HG03439 (cell line): ENCODE data around the gene TMEM150C.
"Not testable (repeated sequence)": the region's sequence is repeated elsewhere in the genome, so short reads cannot be mapped to it uniquely, and the experiment has no call there.

Experiments
- ATAC-seq: cut with Tn5 transposase; IDR thresholded peaks from one replicate; pipeline ENCODE4 v1.9.1; 2021; ENCODE audit warnings: mild to moderate bottlenecking, moderate library complexity; ENCODE audit not compliant: unreplicated experiment

Gene TMEM150C

DNA sequence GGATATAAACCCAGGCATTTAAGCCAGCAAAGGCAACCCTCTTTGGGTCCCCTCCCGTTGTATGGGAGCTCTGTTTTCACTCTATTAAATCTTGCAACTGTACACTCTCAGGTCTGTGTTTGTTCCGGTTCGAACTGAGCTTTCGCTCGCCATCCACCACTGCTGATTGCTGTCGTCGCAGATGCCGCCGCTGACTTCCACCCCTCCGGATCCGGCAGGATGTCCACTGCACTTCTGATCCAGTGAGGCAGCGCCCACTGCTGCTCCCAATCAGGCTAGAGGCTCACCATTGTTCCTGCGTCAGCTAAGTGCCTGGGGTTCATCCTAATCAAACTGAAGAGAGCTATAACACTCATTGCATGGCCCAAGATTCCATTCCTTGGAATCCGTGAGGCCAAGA is 82.2 kb downstream of the TMEM150C start:
- ATAC-seq = no peak

DNA sequence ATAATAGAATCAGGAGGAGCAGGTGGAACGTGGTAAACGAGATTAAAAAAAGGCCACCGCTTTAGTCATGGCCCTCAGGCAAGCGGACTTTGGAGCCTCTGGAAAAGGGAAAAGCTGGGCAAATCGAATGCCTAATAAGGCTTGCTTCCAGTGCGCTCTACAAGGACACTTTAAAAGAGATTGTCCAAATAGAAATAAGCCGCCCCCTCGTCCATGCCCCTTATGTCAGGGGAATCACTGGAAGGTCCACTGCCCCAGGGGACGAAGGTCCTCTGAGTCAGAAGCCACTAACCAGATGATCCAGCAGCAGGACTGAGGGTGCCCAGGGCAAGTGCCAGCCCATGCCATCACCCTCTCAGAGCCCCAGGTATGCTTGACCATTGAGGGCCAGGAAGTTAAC is 84.3 kb downstream of the TMEM150C start:
- ATAC-seq = not testable (repeated sequence)

DNA sequence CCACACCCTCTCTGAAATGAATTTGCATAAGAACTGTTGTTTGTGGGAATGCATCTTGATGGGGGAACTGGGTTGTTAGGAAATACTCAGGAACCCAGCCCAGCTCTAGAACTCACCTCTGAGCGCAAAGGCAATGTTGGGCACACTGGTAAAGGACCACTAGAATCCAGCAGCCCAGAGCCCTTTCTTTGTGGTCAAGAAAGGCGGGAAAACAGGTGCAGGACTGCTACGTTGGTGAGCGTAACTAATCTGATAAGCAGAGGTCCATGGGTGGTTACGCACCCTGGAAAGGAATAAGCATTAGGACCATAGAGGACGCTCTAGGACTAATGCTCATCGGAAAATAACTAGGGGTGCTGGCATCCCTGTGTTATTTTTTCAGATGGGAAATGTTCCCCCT is 85.9 kb downstream of the TMEM150C start:
- ATAC-seq = not testable (repeated sequence)

DNA sequence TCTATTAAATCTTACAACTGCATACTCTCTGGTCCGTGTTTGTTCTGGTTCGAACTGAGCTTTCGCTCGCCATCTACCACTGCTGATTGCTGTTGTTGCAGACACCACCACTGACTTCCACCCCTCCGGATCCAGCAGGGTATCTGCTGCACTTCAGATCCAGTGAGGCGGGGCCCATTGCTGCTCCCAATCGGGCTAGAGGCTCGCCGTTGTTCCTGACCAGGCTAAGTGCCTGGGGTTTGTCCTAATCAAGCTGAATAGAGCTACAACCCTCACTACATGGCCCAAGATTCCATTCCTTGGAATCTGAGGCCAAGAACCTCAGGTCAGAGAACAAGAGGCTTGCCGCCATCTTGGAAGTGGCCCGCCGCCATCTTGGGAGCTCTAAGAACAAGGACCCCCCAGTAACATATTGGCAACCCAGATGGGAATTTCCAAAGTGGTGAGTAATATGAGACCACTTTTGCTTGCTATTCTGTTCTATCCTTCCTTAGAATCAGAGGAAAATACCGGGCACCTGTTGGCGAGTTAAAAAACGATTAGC is 88.1 kb downstream of the TMEM150C start:
- no peak for ATAC-seq

DNA sequence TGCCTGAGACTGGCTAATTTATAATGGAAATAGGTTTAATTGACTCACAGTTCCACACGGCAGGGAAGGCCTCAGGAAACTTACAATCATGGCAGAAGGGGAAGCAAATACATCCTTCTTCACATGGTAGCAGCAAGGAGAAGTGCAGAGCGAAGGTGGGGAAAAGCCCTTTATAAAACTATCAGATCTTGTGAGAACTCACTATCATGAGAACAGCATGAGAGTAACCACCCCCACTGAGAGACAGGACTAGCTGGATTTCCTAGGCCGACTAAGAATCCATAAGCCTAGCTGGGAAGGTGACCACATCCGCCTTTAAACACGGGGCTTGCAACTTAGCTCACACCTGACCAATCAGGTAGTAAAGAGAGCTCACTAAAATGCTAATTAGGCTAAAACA is 88.7 kb downstream of the TMEM150C start:
- ATAC-seq = not testable (repeated sequence)

DNA sequence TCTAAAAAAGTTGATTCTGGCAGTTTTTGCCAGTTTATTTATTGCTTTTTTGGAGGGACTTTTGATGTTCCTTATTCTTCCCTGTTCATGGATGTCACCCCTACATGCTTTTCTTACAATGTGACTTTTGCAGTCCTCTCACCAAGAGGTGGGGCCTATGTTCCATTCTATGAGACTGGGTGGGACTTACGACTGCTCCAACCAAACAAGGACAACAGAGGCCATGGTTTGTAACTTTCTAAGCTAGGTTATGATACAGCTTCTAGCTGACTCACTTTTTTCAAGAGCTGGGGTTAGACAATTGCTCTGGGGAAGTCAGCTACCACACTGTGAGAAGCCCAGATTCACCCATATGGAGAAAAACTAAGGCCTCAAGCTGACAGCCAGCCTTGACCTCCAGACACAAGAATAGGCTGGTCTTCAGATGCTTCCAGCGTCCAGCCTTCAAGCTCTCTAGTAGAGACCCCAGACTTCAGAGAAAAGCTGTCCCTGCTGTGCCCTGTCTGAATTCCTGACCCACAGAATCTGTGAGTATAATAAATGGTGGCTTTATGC is 91.9 kb downstream of the TMEM150C start:
- ATAC-seq = no peak

DNA sequence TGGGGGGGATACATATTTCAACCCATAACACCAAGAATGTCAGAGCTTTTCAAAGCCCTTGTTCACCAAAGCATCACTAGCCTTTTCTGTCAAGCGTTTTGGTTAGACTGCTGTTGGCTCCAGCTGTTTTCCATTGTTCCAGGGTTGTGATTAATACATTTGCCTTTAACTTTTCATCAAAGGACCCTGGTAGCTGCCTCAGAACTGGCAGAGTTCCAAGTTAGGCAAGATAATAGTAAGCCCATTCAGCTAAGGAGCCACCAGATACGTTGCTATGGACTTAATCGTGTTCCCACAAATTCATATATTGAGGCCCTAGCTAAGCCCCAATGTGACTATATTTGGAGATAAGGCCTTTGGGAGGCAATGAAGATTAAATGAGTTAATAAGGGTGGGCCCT is 94.3 kb downstream of the TMEM150C start:
- no peak for ATAC-seq

DNA sequence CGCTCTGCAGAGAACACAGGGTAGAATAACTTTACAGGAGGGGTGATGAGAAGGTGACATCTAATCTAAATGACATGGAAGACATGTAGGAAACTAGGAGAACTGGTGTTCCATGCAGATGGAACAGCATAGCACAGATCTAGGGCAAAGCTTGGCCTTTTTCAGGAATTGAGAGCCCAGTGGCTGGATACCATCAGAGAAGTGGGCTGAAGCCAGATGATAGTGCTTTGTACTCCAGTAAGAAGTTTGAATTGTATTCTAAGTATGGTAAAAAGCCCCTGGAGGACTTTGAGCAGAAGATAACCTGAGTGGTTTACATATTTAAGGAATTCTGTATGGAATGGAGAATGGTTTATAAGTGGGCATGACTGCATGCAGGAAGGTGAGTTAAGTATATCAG is 98.6 kb downstream of the TMEM150C start:
- ATAC-seq = no peak

DNA sequence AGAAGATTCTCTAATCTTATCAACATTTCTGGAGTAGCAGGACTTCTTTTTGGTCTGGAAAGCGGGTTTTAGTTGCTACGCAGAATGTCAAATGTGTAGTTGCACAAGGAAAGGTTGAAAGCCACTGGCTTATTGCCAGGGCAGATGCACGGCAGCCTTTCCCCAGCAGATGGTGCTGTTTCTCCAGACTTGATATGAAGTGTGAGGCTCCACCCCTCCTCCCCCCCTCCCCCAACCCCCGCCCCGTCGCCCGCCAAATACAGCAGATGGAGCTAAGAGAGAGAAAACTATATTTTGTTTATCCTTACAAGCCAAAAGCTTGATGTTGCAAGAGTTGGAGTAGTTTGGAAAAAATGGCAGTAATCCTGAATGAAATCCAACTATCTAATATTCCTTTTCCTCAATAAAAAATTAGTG is 99.4 kb downstream of the TMEM150C start:
- peak; percentile 66 for ATAC-seq

DNA sequence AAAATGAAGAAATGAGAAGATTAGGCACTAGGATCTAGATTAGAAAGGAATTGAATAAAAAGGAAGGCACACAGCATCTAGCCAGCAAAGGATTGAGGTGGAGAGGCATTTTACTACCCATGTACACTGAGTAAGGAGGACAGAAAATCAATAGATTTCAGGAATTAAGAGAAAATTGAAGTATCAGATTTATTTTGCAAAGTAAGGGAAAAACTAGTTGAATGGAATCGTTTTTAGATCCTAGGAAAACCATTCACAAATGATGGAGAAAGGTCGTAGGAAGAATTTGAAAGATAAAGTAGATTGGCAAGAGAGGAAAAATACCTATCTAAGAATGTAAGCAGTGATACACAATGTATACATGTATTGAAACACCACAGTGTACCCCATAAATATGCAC is 100.1 kb downstream of the TMEM150C start:
- no peak for ATAC-seq

DNA sequence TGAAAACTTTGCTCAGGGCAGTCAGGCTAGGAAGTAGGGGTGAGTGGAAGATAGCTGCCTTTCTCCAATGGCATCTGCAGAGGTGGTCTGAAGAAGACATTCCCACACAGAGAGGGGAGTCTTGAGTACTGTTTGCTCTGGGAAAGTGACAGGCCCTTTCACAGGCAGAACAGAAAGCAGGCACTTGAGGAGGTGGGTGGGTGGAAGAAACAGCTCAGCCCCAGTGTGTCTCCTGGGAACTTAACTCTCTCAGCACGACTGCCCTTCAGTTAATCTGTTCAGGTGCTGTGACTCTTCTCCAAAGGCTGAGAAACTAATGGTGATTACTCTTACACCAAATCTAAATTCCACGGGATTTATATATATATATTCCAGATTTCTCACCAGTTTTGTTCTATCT is 103.1 kb downstream of the TMEM150C start:
- no peak for ATAC-seq

DNA sequence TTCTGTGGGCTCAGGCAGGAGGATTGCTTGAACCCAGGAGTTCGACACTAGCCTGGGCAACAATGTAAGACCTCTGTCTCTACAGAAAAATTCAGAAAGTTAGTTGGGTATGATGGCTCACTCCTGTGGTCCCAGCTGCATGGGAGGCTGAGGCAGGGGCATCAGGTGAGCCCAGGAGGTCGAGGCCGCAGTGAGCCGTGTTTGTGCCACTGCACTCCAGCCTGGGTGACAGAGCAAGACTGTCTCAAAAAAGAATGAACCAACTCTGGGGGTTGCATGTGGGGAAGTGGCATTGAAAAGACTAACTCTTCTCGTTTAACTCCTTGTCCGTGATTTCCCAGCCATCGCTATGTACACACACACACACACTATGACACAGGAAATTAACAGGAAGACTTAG is 104.5 kb downstream of the TMEM150C start:
- no peak for ATAC-seq

DNA sequence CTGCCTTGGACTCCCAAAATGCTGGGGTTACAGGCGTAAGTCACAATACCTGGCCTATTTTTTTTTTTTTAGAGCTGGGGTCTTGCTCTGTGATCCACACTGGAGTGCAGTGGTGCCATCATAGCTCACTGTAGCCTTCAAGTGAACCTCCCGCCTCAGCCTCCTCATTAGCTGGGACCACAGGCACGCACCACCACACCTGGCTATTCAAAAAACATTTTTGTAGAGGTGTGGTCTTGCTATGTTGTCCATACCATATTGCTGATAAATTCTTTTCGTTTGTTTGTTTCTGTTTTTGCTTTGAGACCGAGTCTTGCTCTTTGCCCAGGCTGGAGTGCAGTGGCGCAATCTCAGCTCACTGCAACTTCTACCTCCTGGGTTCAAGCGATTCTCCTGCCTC is 109.8 kb downstream of the TMEM150C start:
- ATAC-seq = no peak

DNA sequence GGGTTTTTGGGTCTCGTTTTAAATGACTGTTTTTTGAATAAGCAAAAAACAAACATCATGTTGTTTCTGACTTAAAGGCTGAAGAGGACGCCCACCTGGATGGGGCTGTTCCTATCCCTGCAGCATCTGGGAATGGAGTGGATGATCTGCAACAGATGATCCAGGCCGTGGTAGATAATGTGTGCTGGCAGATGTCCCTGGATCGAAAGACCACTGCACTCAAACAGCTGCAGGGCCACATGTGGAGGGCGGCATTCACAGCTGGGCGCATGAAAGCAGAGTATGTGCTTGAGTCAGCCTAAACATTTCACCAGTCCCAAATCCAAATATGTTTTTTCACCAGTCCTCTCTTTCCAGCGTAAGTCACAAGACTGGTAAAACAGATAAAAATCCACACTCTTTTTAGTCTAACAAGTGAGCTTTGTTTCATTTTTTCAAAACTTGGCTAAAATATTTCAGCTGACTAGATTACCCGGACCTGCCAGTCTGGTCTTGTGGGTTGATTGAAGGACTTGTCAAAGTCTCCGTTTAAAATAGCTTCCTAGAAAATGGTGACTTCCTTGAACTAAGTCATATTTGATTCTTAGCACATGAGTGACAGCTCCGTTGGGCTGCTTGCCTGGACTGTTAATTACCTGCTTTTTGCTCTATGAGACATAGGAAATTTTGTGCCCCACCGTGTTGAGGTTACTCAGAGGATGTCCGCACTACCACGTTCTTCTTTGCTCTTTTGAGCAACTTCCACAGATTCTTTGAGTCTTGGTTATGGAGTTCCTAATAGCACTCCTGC is 110.6 kb downstream of the TMEM150C start:
- ATAC-seq = no peak

DNA sequence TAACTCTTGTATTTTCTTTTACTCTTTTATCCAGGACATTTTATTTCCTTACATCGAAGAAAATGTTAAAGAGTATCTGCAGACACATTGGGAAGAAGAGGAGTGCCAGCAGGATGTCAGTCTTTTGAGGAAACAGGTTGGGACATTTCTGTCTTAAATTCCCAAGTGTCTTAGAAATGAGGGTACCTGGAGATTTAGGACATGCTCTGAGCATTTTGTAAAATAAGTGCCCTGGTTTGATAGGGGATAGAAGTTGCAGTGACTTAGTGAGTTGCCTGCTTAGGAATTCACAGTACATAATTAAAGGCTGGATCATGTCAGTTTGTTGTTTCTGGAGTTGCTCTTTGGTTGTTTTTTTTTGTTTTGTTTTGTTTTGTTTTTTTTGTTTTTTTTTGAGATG is 113.9 kb downstream of the TMEM150C start:
- no peak for ATAC-seq

DNA sequence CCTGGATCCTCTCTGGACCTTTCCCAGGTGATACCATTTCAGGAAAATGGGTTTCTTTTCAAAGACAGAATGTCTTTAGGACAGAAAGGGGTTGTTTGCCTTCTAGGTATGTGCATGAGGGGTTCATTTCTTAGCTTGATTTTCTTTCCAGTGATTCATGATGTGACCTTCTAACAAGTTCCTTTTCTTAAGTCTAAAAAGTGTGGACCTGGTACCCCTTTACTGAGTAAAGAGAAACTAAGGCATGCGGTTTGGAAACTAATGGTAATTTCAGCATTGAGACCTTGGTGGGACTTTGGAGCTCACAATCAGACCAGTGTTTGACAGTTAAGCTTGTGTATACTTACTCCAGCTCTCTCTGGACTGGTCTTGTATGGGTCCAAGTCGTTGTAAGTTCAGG is 122.7 kb downstream of the TMEM150C start:
- ATAC-seq = no peak

DNA sequence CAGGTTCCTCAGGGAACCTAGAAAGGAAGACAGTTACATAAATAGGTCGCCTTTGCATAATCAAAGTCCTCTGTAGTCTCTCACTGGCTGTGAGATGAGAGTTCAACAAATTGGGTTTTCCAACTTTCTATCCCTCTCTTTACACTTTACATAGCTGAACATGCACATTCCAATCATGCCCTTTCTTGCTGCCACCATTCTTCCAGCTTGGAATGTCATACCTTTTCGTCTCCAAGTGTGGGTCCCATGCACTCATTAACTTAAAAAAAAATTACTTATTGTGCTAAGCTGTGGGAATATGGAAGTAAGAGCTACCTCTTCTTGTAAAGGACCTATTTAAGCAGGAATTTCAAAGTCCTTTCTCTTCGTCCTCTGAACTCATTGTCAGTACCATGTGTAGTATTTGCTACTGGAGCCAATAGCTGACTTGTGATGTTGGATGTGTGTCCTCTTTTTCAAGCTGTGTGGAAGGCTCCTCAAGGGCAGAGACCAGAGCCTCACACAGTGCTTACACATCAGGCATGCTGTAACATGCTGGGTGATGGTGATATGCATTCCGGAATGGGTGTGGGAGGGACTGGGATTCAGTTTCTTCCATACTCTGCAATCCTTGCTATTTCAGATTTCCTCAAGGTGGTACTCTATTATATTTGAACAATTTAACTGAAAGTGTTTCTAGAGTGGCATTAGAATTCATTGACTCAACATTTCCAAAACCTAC is 124.3 kb downstream of the TMEM150C start:
- ATAC-seq = no peak

DNA sequence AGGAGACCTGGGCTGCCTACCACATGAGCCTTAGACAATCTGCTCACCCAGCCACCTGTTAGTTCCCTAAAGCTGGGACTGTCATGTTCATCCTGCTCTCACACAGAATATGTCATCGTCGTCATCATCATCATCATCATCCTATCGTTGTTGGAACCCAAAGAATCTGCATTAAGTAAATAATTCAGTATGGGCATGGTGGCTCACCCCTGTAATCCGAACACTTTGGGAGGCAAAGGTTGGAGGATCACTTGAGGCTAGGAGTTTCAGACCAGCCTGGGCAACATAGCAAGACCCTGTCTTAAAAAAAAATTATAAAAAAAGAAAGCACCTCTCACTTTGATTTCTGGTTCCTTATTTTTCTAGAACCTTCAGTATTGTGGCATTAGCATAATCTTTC is 125.0 kb downstream of the TMEM150C start:
- no peak for ATAC-seq

DNA sequence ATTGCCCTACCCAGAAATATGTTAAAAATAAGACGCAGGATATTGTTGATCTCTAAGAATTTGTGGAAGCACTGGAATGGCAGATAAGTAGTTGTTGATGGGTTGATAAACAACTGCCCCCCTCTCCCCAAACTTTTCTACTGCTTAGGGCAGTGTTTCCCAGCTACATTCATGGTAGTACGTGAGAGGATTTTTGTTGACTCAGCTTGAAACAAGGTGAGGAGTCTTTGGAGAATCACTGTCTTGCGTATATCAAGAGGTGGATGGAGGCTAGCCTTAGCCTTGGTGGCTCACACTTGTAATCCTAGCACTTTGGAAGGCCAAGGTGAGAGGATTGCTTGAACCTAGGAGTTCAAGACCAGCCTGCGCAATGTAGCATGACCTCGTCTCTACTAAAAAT is 125.7 kb downstream of the TMEM150C start:
- ATAC-seq = no peak

DNA sequence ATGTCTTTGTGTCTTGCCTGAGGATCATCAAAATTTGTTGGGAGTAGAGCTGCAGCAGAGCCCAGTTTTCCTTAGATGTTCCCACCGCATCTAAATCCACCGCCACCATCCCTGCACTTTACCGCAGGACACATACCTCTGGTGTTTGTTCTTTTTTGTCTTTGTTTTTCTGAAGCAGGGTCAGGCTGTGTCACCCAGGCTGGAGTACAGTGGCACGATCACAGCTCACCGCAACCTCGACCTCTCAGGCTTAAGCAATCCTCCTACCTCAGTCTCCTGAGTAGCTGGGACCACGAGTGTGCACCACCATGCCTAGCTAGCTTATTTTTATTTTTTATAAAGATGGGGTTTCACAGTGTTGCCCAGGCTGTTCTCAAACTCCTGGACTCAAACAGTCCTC is 126.8 kb downstream of the TMEM150C start:
- ATAC-seq = no peak

DNA sequence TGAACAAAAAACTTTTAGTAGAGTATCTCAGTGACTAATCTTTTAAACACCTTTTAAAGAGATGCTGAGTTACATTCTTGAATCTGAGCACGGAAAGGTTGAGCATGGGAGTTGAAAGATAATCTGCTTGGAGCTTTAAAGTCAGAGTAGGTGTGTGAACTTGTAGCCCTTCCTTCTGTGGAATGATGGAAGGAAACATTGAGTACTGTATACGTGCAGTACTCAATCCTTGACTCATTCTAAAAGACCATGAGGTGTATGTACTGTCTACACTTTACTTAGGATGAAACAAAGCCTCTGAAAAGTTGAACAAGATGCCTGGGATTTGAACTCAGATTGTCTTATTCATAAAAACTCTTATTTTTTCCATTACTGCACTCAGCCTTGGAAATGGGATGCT is 128.0 kb downstream of the TMEM150C start:
- ATAC-seq = no peak
